HG02943 (cell line): Measurements from ENCODE around the gene MUC5B.

Experiments used
- ATAC-seq: cut with Tn5 transposase; IDR thresholded peaks from one replicate; pipeline ENCODE4 v1.9.1; 2021; ENCODE audit warnings: mild to moderate bottlenecking, low read depth, moderate library complexity; ENCODE audit not compliant: unreplicated experiment

The MUC5B gene

GRCh38 chr11:1219834-1220815, 2.7 kb upstream of the MUC5B start:
- ATAC-seq = no peak

- no peak for ATAC-seq
Measured at GRCh38 chr11:1220941-1221721, 1.7 kb upstream of the MUC5B start.

GRCh38 chr11:1221848-1222311, 986 bp upstream of the MUC5B start:
- no peak for ATAC-seq

- ATAC-seq = no peak
Measured at GRCh38 chr11:1223346-1224110, 662 bp downstream of the MUC5B start.

GRCh38 chr11:1224111-1224490, 1.2 kb downstream of the MUC5B start:
- ATAC-seq = no peak

GRCh38 chr11:1224491-1225385, 1.9 kb downstream of the MUC5B start:
- no peak for ATAC-seq

- no peak for ATAC-seq
Measured at GRCh38 chr11:1225386-1226225, 2.7 kb downstream of the MUC5B start.

- ATAC-seq = no peak
Measured at GRCh38 chr11:1226226-1226985, 3.5 kb downstream of the MUC5B start.

- no peak for ATAC-seq
Measured at GRCh38 chr11:1226986-1227550, 4.2 kb downstream of the MUC5B start.

- no peak for ATAC-seq
Measured at GRCh38 chr11:1227551-1228100, 4.8 kb downstream of the MUC5B start.

GRCh38 chr11:1228101-1228821, 5.4 kb downstream of the MUC5B start:
- no peak for ATAC-seq

GRCh38 chr11:1228921-1229451, 6.1 kb downstream of the MUC5B start:
- ATAC-seq = no peak

GRCh38 chr11:1229471-1230120, 6.7 kb downstream of the MUC5B start:
- no peak for ATAC-seq

- no peak for ATAC-seq
Measured at GRCh38 chr11:1230121-1230455, 7.2 kb downstream of the MUC5B start.

- ATAC-seq = no peak
Measured at GRCh38 chr11:1230456-1231395, 7.9 kb downstream of the MUC5B start.
